ENCODE data around the gene WDR4. TPM values are rescaled to one million over a fixed set of nuclear protein-coding genes. Genes with fewer than 3 reads are reported as not detected.

WDR4 gene
- total RNA-seq, 1 experiment from 2014 or later: 17.6 TPM

DNA sequence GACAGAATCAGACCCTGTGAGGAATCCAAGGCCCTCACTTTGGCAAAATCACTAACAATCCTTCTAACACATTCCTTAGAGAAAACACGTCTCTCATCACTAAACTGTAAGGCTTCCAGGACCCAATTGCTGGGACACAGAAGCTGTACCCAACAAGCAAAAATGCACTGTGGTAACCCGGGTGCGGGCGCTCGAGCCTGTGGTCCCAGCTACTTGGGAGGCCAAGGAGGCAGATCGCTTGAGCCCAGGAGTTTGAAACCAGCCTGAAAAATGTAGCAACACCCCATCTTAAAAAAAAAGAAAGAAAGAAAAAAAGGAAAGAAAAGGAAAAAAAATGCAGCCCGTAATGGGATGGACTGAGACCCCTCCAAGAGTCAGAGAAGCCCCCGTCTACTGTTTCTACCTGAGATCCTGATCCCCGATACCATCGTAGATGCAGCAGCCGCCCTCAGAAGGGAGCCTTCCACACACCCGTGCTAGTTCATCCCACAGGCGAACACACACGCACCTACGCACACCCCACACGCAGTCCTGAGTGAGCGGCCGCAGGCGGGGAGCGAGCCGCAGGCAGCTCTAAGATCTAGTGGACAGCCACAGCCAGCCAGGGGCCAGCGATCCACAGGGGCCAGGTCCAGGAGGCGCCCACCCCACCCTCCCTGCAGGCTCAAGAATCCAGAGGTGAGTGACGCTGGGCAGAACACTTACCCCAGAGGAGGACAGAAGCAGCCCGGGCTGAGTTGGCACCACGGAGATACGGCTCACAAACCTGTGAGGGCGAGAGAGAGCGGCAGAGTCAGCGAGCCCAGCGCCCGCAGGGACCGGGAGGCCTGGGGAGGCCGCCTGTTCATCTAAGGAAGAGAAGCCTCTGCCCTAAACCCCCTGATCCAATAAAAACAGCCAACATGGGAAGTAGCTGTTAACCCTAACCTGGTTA lies 20.1 kb downstream of the WDR4 start:
- ChIA-PET CTCF (no interaction called here), POLR2A (ENCODE audit: unreplicated experiment) (no interaction called here)
- Histone ChIP-seq H3K4me3 (no peak overlapping the region), H3K4me1 (replicated peaks; ENCODE audit: insufficient read depth) (no peaks in the 10 kb centered on the region), H3K36me3 (ENCODE audit: low read depth) (no peaks in the 10 kb centered on the region), H3K9me3 (ENCODE audit: insufficient read depth, low read depth) (no peaks in the 10 kb centered on the region), H4K20me1 (ENCODE audit: insufficient read depth) (peaks cover 10% of the 10 kb centered on the region; the same call in 1 of the 2 replicates), H3K27me3 (ENCODE audit: insufficient read depth, low read depth) (no peaks in the 10 kb centered on the region), H3K4me2 (no peak overlapping the region), H3K9me2 (ENCODE audit: insufficient read depth) (no peaks in the 10 kb centered on the region), H3F3A (ENCODE audit: insufficient read depth, low read depth) (no peaks in the 10 kb centered on the region), H3K27ac (no peak overlapping the region), H2AFZ (no peak overlapping the region), H3K79me2 (ENCODE audit: low read depth) (no peaks in the 10 kb centered on the region)
- BruUV-seq (replicated peaks): no TSS peak
- no peak for TF ChIP-seq EZH2 (IDR thresholded peaks at IDR 0.05; ENCODE audit: low read depth)
- TF ChIP-seq, protein P1, sequence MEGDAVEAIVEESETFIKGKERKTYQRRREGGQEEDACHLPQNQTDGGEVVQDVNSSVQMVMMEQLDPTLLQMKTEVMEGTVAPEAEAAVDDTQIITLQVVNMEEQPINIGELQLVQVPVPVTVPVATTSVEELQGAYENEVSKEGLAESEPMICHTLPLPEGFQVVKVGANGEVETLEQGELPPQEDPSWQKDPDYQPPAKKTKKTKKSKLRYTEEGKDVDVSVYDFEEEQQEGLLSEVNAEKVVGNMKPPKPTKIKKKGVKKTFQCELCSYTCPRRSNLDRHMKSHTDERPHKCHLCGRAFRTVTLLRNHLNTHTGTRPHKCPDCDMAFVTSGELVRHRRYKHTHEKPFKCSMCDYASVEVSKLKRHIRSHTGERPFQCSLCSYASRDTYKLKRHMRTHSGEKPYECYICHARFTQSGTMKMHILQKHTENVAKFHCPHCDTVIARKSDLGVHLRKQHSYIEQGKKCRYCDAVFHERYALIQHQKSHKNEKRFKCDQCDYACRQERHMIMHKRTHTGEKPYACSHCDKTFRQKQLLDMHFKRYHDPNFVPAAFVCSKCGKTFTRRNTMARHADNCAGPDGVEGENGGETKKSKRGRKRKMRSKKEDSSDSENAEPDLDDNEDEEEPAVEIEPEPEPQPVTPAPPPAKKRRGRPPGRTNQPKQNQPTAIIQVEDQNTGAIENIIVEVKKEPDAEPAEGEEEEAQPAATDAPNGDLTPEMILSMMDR (conservative IDR thresholded peaks at IDR 0.05): no peak
- intact Hi-C loops (cut with micrococcal nuclease; ENCODE audit: unreplicated experiment): no loop called here
- DNase-seq: no peak

DNA sequence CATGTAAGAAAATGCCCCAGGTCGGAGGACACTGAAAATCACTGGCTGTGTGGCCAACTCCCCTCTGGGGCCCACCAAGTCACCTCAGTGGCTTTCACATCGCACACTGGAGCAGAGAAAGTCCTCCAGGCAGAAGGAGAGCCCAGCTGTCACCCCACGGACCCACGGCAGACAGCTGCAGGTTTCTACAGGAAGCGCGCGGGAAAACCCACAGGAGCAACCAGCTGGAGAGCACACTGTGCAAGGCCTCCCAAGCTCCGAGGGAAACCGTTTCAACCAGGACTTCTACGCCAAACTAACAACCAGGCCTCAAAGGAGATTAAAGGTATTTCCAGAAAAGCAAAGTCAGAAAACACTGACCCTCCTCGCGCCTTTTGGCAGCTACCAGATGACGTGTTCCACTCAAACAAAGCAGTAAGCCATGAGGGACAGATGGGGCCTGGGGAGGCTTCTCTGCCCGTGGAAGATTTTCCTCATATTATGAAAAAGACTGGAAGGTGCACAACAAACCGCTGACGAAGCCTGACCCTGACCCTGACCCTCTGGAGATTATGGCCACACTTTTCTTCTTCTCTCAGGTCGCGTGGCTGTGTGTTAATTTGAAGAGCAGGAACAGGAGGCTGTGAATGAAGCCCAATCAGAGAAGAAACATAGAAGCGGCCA lies 21.0 kb downstream of the WDR4 start:
- Histone ChIP-seq H3K4me1 (replicated peaks; ENCODE audit: insufficient read depth) (no peaks in the 10 kb centered on the region), H3K9me2 (ENCODE audit: insufficient read depth) (no peaks in the 10 kb centered on the region), H3K27me3 (ENCODE audit: insufficient read depth, low read depth) (no peaks in the 10 kb centered on the region), H3K79me2 (ENCODE audit: low read depth) (no peaks in the 10 kb centered on the region), H4K20me1 (ENCODE audit: insufficient read depth) (peaks cover 9% of the 10 kb centered on the region; the same call in 1 of the 2 replicates), H2AFZ (no peak overlapping the region), H3K4me2 (no peak overlapping the region), H3K36me3 (ENCODE audit: low read depth) (no peaks in the 10 kb centered on the region), H3F3A (ENCODE audit: insufficient read depth, low read depth) (no peaks in the 10 kb centered on the region), H3K27ac (no peak overlapping the region), H3K4me3 (no peak overlapping the region), H3K9me3 (ENCODE audit: insufficient read depth, low read depth) (no peaks in the 10 kb centered on the region)
- no peak for DNase-seq
- POLR2A ChIA-PET (ENCODE audit: unreplicated experiment): no interaction called here
- CTCF ChIA-PET: no interaction called here
- intact Hi-C loops (cut with micrococcal nuclease; ENCODE audit: unreplicated experiment): no loop called here
- TF ChIP-seq EZH2 (IDR thresholded peaks at IDR 0.05; ENCODE audit: low read depth): no peak
- TF ChIP-seq, protein P1 (conservative IDR thresholded peaks at IDR 0.05): no peak
- BruUV-seq (replicated peaks): no TSS peak

DNA sequence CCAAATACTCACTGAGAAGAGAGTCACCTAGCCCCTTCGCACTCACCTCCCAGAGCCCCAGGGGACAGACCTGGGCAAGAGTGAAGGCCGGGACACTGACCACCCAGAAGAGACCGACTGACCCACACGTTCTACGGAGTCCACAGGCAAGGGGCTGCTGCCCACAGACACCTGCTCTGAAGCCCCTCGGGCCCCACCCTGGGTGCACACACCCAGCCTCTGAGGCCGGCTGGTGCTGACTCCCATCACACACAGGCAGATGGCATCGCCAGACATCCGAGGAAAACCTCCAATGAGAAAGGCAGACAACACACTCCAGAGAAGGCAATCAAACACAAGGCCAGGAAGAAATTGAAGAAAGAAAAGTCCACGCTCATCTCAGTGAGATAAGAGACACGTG lies 22.1 kb downstream of the WDR4 start:
- Histone ChIP-seq H3K36me3 (ENCODE audit: low read depth) (no peaks in the 10 kb centered on the region), H3K27ac (no peak overlapping the region), H3K4me1 (replicated peaks; ENCODE audit: insufficient read depth) (no peaks in the 10 kb centered on the region), H2AFZ (no peak overlapping the region), H3K4me3 (no peak overlapping the region), H4K20me1 (ENCODE audit: insufficient read depth) (peaks cover 7% of the 10 kb centered on the region; the same call in 1 of the 2 replicates), H3K9me3 (ENCODE audit: insufficient read depth, low read depth) (no peaks in the 10 kb centered on the region), H3K79me2 (ENCODE audit: low read depth) (no peaks in the 10 kb centered on the region), H3F3A (ENCODE audit: insufficient read depth, low read depth) (no peaks in the 10 kb centered on the region), H3K4me2 (no peak overlapping the region), H3K27me3 (ENCODE audit: insufficient read depth, low read depth) (no peaks in the 10 kb centered on the region), H3K9me2 (ENCODE audit: insufficient read depth) (no peaks in the 10 kb centered on the region)
- CTCF ChIA-PET: no interaction called here
- BruUV-seq (replicated peaks): no TSS peak
- POLR2A ChIA-PET (ENCODE audit: unreplicated experiment): no interaction called here
- intact Hi-C loops (cut with micrococcal nuclease; ENCODE audit: unreplicated experiment): no loop called here
- no peak for DNase-seq
- TF ChIP-seq EZH2 (IDR thresholded peaks at IDR 0.05; ENCODE audit: low read depth): no peak
- TF ChIP-seq, protein P1 (conservative IDR thresholded peaks at IDR 0.05): no peak
